ENCODE results near the gene SLC1A2.

The SLC1A2 gene

DNA sequence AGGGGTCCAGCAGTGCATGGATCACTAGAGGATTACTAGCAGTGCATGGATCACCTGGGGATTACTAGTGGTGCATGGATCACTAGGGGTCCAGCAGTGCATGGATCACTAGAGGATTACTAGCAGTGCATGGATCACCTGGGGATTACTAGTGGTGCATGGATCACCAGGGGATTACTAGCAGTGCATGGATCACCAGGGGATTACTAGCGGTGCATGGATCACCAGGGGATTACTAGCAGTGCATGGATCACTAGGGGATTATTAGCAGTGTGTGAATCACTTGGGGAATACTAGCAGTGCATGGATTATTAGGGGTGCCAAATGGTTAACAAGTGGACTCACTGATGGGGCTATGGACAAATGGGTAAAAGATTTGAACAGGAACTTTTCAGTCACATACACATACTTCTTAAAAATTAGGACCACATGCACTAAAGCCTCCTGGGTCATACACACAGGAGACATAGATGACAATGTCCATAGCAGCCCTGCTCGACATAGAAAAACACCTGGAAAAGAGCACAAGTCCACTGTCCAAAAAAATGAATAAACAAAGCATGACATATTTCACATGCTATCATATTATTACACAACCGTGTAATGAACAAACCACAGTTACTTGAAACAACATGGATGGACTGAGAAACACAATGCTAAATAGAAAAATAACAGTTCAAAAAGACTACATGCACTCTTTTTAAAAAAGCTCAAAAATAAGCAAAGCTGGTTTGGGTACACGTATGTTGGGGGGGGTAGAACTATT lies 170.6 kb downstream of the SLC1A2 start:
- H3K4me3 ChIP-seq (ENCODE audit: low read depth, low read length), result no peak overlapping the region

DNA sequence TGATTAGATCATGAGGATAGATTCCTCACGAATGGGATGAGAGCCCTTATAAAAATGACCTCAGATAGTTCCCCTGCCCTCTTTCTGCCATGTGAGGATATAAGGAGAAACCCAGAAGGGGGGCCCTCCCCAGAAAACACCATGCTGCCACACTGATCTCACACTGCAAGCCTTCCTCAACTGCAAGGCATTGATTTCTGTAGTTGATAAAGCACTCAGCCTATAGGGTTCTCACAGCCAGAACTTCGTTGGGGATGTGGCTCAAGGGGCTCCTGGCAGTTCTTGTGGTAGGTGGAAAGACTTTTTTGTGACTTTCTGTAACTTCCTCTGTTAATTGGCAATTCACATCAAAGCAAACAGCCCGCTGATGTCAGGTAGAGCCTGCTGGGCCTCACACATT lies 171.5 kb downstream of the SLC1A2 start:
- no peak overlapping the region for H3K4me3 ChIP-seq (ENCODE audit: low read depth, low read length)

DNA sequence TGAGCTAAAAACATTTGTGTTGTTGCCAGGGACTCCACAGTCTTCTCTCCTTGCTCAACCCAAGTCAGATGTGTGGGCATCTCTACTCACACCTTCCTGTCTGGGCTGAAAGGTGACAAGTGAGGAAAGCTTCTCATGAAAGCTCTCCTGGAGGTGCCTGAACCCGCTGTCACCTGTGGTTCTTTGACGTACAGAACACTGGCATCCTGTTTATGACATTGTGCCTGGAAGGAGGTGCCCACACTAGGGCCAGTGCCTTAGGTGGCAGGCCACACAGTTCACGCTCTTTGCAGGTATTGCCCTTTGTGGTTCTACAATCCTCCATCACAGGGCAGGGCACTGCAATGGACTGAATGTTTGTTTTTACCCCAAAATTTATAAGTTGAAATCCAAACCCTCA lies 171.9 kb downstream of the SLC1A2 start:
- H3K4me3 ChIP-seq (ENCODE audit: low read depth, low read length), result no peak overlapping the region

DNA sequence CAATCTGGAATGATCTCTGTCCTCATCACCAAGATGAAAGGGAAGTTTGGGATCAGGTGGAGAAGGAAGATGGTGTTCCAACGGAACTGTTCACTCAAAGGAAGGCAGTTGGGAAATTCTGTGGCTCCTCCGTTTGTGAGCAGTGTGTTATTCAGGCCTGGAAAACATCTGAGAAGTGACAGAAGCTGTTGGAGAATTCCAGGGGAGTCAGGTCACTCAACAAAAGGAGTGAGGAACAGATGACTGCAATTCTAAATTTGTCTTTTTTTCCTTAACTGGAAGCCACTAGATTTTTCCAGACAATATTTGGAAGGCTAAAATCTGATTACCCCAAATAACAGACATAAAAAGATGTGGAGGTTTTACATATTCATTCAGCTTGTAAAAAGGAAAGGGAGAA lies 172.6 kb downstream of the SLC1A2 start:
- no peak overlapping the region for H3K4me3 ChIP-seq (ENCODE audit: low read depth, low read length)

DNA sequence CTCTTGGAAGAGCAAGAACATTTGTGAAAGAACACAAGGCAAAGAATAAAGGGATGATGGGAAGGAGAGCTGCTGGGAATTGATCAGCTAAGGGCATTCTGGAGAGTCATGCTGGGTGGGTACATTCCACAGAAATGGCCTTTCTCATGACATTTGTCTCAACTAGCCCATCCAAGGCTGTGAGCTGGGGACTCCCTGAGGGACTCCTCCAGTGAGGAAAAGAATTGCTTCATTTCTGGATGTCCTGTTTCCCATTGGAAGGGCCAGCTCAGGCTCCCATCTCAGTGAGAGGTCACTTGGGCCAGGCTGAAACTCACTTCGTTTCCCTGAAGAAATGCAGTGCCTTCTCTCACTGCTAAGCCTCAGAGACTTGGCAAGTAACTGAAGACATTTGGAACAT lies 173.6 kb downstream of the SLC1A2 start:
- H3K4me3 ChIP-seq (ENCODE audit: low read depth, low read length), result no peak overlapping the region

DNA sequence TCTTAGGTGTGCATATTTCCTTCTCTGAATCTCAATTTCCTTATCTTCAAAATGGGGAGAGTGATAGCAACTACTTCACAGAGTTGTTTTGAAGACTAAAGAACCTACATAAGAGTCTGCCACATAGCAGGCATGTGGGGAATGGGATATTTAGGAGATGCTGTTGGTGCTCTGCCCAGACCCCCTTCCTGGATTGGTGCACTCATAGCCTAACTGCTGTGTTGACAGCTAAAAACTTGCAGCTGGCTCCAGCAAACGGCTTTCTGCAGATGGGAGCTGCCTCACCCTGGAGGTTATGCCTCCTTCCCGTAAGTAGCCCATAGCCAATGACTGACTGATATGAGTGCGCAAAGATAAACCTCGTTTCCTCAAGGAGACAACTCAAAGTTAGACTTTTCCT lies 174.3 kb downstream of the SLC1A2 start:
- no peak overlapping the region for H3K4me3 ChIP-seq (ENCODE audit: low read depth, low read length)

DNA sequence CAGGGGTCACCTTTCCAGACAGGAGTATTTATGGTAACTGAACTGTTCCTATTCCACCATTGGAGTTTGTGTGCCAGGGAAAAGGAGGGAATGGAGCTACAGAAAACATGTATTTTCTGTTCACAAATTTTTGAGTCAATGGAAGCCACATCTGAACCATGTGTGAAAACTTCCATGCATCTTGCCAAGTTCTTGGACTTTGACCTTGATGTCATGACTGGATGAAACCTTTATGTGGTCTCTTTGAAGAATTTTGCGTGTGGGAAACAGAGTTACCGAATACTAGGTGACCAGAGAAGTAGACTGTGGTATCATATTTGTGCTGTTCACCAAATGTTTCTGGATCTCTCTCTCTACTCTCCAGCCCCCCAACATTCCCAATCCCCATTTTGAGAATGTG lies 175.6 kb downstream of the SLC1A2 start:
- no peak overlapping the region for H3K4me3 ChIP-seq (ENCODE audit: low read depth, low read length)

DNA sequence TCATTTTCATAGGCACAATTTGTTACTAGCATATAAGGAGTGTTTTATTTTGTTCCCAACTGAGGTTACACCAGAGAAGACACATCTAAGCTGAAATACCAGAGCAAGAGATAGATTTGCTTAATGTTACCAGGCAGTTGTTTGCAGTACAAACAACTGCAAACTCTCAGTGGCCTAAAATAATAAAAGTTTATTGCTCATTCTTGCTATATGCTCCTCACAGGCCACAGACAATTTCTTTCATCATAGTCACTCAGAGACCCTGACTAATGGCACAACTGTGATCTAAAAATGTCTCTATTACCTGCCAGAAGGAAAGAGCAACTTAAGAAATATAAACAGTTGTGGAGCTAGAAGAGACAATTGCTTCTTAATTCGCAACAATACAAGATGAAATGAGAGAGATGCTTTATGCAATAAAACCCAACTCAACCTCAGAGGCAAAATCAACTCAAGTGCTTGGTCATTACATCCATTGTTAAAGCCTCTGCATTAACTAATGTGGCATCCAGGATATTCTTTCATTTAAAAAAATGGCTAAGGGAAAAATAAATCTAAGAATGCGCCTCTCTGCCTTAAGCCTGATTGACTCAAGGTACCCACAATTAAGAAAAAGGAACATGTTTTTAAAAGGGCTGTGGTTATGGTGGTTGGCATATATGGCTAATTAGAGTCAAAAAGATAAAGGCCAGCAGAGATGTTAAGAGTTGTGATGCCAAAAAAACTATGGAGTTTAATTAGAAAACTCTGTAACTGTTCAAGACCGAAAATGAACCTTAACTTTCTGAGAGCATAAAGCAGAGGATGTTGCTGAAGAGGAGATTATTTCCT lies 176.7 kb downstream of the SLC1A2 start:
- no peak overlapping the region for H3K4me3 ChIP-seq (ENCODE audit: low read depth, low read length)

DNA sequence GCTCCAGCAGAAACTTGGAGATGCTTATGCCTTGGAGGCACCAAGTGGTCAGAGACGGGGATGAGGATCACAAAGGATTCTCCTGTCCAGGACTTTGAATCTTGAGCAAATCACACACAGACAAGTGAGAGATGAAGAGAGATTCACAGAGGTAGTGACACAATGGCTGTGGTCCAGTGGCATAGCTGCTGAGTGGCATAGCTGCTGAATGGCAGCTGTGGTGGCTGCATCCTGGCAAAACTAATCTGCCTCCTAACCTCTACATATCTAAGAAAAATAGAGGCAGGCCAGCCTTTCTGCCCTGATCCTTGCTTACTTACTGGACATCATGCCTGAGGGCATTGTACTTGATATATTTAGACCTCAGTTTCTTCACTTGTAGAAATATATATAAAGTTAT lies 177.8 kb downstream of the SLC1A2 start:
- no peak overlapping the region for H3K4me3 ChIP-seq (ENCODE audit: low read depth, low read length)

DNA sequence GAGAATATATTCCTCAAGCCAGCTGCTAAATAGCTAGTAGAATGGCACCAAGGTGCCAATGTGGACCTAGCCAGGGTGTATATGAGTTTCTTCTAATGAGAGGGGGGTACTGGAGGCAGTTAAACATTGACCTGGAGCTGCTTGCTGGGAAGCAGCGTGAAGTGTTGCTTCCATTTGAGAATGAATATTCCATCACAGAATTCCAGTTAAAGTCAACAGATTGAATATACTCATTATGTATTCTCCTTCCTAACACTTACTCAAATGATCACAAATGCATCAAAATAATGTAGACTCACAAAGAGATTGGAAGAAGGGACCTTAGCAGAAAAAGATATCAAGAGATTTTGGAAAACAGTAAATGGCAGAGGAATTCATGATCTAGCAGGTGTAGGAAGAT lies 178.3 kb downstream of the SLC1A2 start:
- H3K4me3 ChIP-seq (ENCODE audit: low read depth, low read length), result no peak overlapping the region

DNA sequence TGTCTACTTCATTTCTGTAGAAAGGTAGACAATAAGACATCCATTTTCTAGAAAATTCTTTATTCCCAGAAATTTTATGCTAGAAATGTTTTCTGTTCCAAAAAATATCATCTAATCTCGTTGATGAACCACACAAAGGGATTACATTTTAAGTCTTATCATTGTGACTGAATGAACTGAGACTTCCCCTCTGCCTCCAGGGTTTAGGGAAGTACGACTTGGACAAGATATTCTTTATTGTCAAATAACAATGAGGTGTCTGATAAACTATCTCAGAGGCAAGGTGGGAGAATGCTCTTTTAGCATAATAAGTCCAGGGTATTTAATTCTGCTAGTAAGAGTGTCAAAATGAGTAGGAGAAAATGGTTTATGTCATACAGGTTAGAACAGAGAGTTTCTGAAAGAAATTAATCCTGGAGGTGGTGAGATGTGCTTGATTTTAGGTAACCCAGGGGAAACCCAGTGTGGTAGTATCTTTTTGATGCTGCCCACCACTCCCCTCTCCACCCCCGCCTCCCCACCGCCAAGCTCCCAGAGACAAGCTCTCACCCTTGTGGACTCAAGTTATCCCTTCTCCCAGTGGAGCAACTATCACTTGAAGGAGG lies 179.8 kb downstream of the SLC1A2 start:
- H3K4me3 ChIP-seq (ENCODE audit: low read depth, low read length), result no peak overlapping the region

DNA sequence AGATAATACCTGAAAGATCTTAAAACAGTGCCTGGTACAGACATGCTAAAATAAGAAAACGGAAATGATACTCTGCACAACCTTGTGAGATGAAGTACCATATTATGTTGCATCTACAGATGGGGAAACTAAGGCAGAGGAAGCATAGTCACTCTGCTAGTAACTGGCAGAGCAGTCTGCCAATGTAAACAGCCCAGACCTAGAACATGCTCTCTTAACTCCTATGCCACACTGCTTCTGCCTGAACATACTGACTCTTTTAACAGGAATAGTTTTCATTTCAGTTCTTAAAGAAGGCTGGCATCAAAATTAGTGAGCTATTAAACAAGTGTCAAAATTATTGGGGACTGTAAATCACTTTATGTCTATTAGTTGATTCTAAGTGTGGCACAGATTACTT lies 180.5 kb downstream of the SLC1A2 start:
- no peak overlapping the region for H3K4me3 ChIP-seq (ENCODE audit: low read depth, low read length)

DNA sequence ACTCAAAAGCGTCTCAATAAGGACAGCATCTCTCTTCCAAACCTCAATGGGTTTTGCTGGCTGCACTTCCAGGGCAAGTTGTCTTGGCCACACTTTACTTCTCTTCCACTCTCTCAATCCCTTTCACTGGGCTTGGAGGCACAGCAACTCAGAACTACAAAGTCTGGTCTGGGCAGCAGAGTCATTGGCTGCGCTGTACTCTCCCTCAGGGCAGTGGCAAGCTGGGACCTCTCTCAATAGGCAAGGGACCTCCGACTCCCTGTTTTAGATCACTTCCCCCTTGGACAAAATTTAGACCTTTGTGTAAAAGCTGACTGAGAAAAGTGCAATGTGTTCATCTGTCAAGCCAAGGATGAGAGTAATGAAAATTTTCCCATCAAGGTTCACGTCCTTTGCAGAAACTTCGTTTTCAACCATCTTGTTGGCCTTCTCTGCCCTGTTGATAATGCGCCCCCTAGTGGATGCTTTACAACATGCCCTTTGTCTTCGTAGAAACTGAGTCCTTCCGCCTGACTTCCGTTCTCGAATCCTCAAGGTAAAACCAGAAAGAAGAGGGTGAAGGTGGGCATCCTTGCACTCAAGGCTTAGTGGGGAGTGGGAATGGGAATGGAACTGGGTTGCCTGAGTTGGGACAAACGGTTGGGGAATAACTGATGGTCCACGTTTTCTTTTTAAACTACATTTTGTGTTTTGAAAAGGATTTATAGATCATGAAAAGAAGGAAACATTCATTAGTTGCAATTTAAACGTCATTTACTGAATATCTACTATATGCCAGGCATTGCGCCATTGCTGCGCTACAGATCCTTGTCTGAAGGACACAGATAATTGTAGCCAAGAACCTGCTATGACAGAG lies 181.3 kb downstream of the SLC1A2 start:
- no peak overlapping the region for H3K4me3 ChIP-seq (ENCODE audit: low read depth, low read length)

DNA sequence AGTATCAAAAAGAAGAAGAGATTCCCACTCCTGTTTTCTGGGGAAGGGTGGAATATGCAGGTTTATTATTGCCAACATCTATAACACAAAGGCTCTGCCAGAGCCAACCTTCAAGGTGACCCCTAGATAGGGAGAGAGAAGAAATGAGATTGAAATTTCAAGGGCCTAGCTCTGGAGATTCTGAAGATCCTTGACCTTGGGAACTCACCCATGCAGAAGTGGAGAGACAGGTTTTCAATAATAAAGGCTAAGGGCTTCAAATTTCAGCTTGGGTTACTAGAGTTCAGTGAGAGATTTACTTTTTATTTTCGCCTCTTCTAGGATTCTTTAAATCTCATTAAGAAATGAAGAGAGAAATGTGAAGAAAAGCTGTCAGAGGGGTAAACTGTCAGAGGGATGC lies 182.0 kb downstream of the SLC1A2 start:
- H3K4me3 ChIP-seq (ENCODE audit: low read depth, low read length), result no peak overlapping the region

DNA sequence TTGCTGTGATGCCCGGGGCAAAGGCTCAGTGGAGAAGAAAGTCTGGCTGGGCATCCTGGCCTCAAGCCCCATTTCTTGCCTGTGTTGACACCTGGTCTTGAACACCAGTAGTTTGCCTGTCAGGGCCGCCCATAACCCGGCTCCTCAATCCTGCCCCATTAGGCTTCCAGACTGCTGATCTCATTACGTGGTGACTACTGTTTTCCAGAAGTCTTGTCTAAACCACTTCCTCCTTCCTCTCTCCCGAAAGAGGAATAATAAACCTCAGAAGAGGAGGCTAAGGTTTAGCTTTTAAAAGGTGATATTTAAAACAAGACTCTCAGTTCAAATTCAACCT lies 182.7 kb downstream of the SLC1A2 start:
- H3K4me3 ChIP-seq (ENCODE audit: low read depth, low read length), result no peak overlapping the region

DNA sequence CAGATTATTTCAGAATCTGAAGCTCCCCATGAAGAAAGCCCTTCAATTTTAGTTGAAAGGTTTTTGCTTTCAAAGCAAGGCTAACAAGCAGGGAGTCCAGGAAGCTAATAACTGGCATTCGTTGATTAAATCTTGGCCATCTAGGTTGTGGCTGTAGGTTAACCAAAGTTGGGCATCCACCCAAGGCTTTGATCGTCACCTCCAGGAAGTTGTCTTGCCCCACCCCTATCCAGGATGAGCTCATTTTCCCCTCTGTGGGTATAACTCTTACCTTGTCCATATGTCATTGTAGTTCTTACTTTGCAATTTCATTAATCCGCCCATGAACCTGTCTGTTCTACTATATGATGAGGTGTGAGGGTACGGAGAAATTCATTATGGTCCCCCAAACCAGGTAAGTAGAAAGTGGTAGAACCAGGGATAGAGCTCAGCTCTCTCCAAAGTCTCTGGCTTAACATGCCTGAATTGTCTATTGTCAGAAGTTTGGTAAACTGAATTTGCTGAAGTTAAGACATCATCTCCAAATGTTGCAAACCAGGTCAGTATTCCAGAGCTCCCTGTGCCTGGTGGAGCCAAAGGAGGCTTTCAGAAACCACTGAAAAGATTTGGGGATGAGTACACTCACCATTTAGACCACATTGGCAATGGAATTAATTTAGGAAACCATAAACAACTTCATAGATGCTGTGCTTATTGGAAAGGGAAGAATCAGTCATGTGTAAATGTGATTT lies 183.3 kb downstream of the SLC1A2 start:
- no peak overlapping the region for H3K4me3 ChIP-seq (ENCODE audit: low read depth, low read length)

DNA sequence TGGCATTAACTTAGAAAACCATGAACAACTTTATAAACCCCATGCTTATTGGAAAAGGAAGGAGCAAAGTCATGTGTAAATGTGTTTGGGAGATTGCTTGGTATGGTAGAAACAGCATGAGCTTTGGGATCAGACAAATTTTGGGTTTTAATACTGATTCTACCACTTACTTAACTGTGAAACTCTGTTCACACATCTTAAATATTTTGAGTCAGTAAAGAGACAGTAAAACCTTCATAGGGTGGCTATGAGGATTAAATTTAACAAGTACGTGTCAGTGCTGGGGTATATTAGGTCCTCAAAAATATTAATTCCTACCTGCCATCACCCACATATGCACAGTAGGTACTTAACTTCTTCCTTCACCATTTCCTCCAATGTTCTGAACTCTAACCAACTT lies 183.9 kb downstream of the SLC1A2 start:
- H3K4me3 ChIP-seq (ENCODE audit: low read depth, low read length), result no peak overlapping the region

DNA sequence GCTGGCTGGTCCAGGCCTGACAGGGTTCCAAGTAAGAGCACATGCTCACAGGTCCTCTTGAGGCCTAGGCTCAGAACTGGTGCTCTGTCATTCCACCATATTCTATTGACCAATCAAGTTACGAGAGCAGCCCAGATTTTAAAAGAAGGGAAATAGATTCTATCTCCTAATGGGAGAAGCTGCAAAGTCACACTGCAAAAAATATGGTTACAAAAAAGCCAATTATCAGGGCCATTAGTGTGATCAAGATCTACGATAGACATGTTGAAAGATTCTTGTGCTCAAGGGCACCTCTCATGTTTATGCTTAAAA lies 184.2 kb downstream of the SLC1A2 start:
- no peak overlapping the region for H3K4me3 ChIP-seq (ENCODE audit: low read depth, low read length)

DNA sequence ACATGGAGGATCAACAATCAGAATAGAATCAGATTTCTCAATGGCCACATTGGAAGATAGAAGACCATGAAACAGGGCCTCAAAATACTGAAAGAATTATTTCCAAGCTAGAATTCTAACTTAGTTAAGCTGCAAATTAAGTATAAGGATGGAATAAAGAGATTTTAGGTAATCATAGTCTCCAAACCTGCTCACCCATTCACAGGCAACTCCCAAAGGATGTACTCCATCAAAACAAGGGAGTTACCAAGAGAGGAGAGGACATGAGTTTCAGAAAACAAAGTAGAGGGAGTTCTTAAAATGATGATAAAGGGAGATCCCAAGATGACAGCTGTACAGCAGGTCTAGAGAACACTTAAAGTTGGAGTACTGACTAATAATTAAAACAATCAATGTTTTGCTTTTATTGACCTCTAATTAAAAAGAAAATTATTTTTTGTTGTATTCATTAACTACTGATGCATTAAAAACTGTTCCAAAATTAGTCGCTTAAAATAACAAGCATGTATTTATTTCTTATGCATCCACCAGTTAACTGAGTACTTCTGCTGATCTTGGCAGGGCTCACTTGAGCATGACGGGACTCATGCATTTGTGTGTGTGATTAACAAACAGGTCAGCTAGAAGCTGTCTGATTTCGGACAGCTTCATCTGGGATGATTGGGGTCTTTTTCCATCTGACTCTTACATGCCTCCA lies 184.8 kb downstream of the SLC1A2 start:
- no peak overlapping the region for H3K4me3 ChIP-seq (ENCODE audit: low read depth, low read length)

DNA sequence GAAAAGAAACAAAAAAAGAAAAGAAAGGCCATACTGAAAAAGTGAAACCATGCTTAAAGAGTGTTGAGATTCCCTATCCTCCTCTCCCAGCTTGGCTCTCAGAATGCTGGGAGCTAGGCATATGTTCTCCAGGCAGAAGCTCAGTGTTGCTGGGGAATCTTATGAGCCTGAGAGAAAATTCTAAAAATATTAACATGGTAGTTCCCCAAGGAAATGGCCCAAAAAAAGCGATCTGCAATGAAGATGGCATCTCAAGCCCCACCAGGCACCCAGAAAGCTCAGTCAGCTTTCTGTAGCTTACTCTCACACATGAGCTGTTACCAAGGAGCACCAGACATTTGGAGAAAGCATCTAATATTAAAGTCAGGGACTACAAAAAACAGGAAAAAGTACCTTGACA lies 185.8 kb downstream of the SLC1A2 start:
- no peak overlapping the region for H3K4me3 ChIP-seq (ENCODE audit: low read depth, low read length)
